Right lobe of liver (tissue), 6 donors: ENCODE results near the gene SREBF2. TPM values are rescaled to one million over a fixed set of nuclear protein-coding genes. Genes with fewer than 3 reads are reported as not detected.
A peak's percentile ranks its signal among the peaks of the same experiment; 100 is the strongest.

Experiments used
- ATAC-seq, 4 donors: fragments of 200-7000 bp; cut with Tn5 transposase; one replicate each; pipeline ENCODE4 v1.9.1; 2020; ENCODE audit warnings: mild to moderate bottlenecking in 4 of 4, moderate library complexity in 4 of 4
- DNase-seq, 3 donors: peaks; one replicate each; pipeline ENCODE4 v3.0.0-alpha.2; 2020
- H3K27ac ChIP-seq, 3 donors: fragments of 200-600 bp; one replicate each; pipeline ENCODE4 v1.8.0; 2022
- H3K27me3 ChIP-seq, 2 donors: fragments of 200-600 bp; one replicate each; pipeline ENCODE4 v1.8.0; 2022
- H3K36me3 ChIP-seq, 4 donors: fragments of 200-600 bp; sonication (generic) in 1 of 4; one replicate each; pipeline versions ENCODE4 v1.5.1 to v1.8.0; 2017 to 2022; ENCODE audit warnings: control low read depth in 1 of 4
- H3K4me1 ChIP-seq, 4 donors: fragments of 200-600 bp; sonication (generic) in 1 of 4; one replicate each; pipeline versions ENCODE4 v1.5.1 to v1.8.0; 2017 to 2022; ENCODE audit warnings: control low read depth in 1 of 4
- H3K4me3 ChIP-seq, 3 donors: fragments of 200-600 bp; one replicate each; pipeline ENCODE4 v1.8.0; 2022
- H3K9me3 ChIP-seq, 4 donors: fragments of 200-600 bp; sonication (generic) in 1 of 4; one replicate each; pipeline versions ENCODE4 v1.5.1 to v1.8.0; 2017 to 2022; ENCODE audit warnings: control low read depth in 1 of 4
- CTCF ChIP-seq, 4 donors: fragments of 200-600 bp in 3 of 4; fragments of 450-650 bp in 1 of 4; IDR thresholded peaks; one replicate each; pipeline versions ENCODE4 v1.5.1 to v1.8.0; 2016 to 2022; ENCODE audit warnings: antibody characterized with exemption in 4 of 4, mild to moderate bottlenecking in 2 of 4
- POLR2A ChIP-seq: fragments of 450-650 bp; IDR thresholded peaks from one replicate; pipeline ENCODE4 v1.6.1; 2017; ENCODE audit warnings: antibody characterized with exemption, mild to moderate bottlenecking
- WGBS: methylation state at CpG from one replicate; pipeline ENCODE4 v1.1.6; 2018; ENCODE audit warnings: low coverage, low lambda C conversion rate; ENCODE audit not compliant: insufficient coverage; ENCODE audit errors: missing lambda C conversion rate; 5-methylcytosine and 5-hydroxymethylcytosine counted together
- intact Hi-C, 2 donors: fragments of 100-400 bp; cut with DNase I; formaldehyde crosslinking; loops; one replicate each; pipeline versions ENCODE4 v1.11.2 to v1.14.1; 2022
- total RNA-seq, 6 experiments: library from RNA; depleted of rRNA in 2 of 6; stranded (reverse); fragments of >200 nt in 2 of 6; fragmentation: NEBNext Ultra II Directional in 3 of 6; extraction: Animal tissue kit (Norgen Biotek cat#: 25700) in 3 of 6; gene quantifications; one replicate each; pipeline versions ENCODE4 v1.1.0 to v1.2.4, GENCODE V29; 2016 to 2023
- donor health status: DM: no; HTN: yes; CAD: no.
- donor health status: DM: no; HTN: no; CAD: no.
- donor health status: DM: no; HTN: no; CAD: no.
- donor health status: DM: no; HTN: yes; CAD: no.
- donor health status: DM: no; HTN: yes; CAD: no.

Gene SREBF2
- total RNA-seq, 6 experiments from 2014 or later, result 26.7 to 63.4 (median 37.2) TPM

DNA sequence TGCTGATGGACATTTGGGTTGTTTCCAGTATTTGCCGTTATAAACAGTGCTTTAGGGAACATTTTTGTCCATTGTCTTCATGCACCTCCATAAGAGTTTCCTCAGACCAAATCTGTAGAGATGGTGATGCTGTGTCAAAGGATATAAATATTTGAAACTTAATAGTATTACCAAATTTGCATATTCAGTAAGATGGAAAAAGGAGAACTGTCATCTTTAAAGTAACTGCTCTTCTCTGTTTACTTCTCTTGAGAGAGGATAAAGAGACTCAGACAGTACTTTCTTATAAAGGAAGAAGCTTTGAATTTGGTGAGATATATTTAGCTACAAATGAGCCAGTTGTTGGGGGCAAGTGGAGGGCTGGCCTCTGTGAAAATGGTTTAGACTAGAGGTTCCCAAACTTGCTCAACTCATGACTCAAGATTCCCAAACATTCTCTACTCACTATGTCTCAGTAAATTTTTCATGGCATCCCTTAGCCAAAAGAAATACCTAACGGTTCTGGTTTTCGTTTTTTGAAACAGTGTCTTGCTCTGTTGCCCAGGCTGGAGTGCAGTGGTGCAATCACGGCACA is 55.8 kb downstream of the SREBF2 start:
- 78% methylated on average over 4 of the region's 4 CpGs for WGBS
- TF ChIP-seq CTCF (IDR thresholded peaks at IDR 0.05) (no peak), POLR2A (no peak)
- no peak for DNase-seq
- Histone ChIP-seq H3K4me1 (no peaks in the 10 kb centered on the region), H3K4me3 (no peak overlapping the region), H3K36me3 (peaks cover 13 to 93% (median 43%) of the 10 kb centered on the region in 4 donors), H3K9me3 (no peaks in the 10 kb centered on the region), H3K27ac (no peak overlapping the region), H3K27me3 (no peaks in the 10 kb centered on the region)
- intact Hi-C loops, result no loop called here
- no peak for ATAC-seq

DNA sequence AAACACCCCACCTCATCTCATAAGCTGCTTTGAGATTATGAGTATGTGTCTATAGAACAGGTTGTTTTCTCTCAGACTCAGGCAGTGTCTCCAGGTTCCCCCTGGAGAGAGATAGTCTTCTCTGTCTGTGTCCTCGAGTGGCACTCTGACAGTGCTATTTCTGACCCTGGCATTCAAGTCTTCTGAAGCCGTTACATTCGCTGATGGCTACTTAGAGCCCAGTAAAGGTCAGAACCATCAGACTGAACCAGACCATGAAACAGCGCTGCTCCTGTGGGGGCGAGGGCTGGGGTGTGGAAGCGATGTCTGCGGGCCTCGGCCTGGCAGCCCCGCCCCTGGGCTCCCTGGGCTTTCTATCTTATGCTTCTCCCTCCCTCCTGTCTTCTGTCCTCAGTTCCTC is 58.5 kb downstream of the SREBF2 start:
- Histone ChIP-seq H3K27me3 (no peaks in the 10 kb centered on the region), H3K36me3 (peaks cover 3 to 81% (median 28%) of the 10 kb centered on the region in 4 donors), H3K27ac (no peak overlapping the region), H3K4me3 (no peak overlapping the region), H3K9me3 (no peaks in the 10 kb centered on the region), H3K4me1 (peaks cover 0 to 15% (median 0%) of the 10 kb centered on the region in 4 donors)
- DNase-seq, result no peak
- no peak for ATAC-seq
- WGBS, result 96% methylated on average over 4 of the region's 9 CpGs
- intact Hi-C loops, result no loop called here
- TF ChIP-seq CTCF (IDR thresholded peaks at IDR 0.05) (no peak), POLR2A (no peak)

DNA sequence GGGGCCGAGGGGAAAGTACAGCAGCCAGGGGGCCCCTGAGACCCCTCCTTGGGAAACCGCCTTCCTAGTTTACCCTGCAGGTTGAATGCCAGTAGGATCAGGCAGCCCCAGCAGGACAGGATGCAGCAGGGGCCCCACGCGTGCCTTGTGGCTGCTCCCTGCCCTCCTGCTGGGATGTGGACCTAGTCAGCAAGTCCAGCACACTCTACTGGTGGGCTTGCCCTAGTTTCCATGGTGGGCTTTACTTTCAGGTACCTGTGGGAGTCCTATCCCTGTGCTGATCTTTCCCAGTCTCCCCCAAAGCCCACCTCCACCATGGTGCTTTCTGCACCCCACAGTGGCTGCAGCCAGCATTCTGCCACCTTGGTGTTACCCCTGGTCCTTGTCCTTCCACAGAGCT is 59.8 kb downstream of the SREBF2 start:
- WGBS, result 100% methylated on average over 1 of the region's 4 CpGs
- DNase-seq (no peak), ATAC-seq (no peak)
- TF ChIP-seq CTCF (IDR thresholded peaks at IDR 0.05) (no peak), POLR2A (no peak)
- Histone ChIP-seq H3K27me3 (no peaks in the 10 kb centered on the region), H3K27ac (no peak overlapping the region), H3K9me3 (no peaks in the 10 kb centered on the region), H3K4me3 (no peak overlapping the region), H3K36me3 (peaks cover 0 to 81% (median 28%) of the 10 kb centered on the region in 4 donors), H3K4me1 (peaks cover 0 to 15% (median 0%) of the 10 kb centered on the region in 4 donors)
- intact Hi-C loops, result no loop called here

DNA sequence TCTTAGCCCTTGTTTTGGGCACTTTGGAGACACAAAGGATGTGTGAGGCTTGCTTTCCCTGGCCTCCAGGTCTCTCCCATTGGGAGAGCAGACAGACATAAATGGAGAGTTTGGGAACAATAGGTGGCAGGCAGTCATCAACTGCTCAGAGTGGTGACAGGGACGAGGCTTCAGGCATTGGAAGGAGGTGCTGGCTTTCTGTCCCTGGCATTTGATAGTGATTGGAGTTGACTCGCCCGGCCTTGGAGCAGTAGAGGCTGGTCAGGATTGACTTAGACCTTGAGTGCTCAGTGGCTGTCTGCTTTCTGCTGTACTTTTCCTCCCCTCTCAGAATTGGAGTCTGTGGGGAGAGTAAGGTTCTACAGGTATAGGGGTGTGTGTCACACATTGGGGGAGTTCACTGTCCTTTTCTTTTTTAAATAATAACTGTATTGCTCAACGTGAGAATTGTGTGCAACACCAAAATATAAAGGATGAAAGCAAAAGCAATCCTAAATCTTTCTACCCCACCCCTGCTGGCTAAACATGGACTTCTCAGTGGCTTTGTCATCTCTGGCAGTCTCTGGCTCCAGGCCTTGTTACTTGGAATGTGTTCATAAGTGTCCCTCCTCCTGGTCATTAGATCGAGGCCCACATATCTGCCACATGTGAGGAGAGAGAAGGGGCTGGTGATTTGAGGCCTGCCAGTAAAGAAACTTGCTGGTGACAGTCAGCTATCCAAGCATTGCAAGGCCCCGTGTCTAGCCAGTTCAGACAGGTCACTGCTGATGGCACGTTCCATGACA is 60.9 kb downstream of the SREBF2 start:
- Histone ChIP-seq H3K27me3 (no peaks in the 10 kb centered on the region), H3K27ac (peak overlapping the region in 1 of 3 donors; percentile 47), H3K36me3 (peaks cover 0 to 84% (median 29%) of the 10 kb centered on the region in 4 donors), H3K4me3 (no peak overlapping the region), H3K4me1 (peaks cover 0 to 15% (median 0%) of the 10 kb centered on the region in 4 donors), H3K9me3 (no peaks in the 10 kb centered on the region)
- no peak for DNase-seq
- ATAC-seq, result peak in 2 of 4 donors; percentile 4 to 7
- TF ChIP-seq CTCF (IDR thresholded peaks at IDR 0.05) (no peak), POLR2A (no peak)
- WGBS, result 83% methylated on average over 5 of the region's 7 CpGs
- intact Hi-C loops, result no loop called here
